Cortex of kidney (tissue), 1 donor: ENCODE results near the gene ANGPTL2.
"Not testable (repeated sequence)": the region's sequence is repeated elsewhere in the genome, so short reads cannot be mapped to it uniquely, and the experiment has no call there.

ENCODE experiments used
- DNase-seq: peaks from one replicate; lab custom pipeline; 2025; lab: John Stamatoyannopoulos, UW

ANGPTL2 gene, protein sequence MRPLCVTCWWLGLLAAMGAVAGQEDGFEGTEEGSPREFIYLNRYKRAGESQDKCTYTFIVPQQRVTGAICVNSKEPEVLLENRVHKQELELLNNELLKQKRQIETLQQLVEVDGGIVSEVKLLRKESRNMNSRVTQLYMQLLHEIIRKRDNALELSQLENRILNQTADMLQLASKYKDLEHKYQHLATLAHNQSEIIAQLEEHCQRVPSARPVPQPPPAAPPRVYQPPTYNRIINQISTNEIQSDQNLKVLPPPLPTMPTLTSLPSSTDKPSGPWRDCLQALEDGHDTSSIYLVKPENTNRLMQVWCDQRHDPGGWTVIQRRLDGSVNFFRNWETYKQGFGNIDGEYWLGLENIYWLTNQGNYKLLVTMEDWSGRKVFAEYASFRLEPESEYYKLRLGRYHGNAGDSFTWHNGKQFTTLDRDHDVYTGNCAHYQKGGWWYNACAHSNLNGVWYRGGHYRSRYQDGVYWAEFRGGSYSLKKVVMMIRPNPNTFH

GRCh38 chr9:127122176-127123063 lies at the start of gene ANGPTL2:
TSS of gene ANGPTL2 (minus strand) at chr9:127122635. CDS start at chr9:127108731, 13,904 bp downstream.
- no peak for DNase-seq

DNA sequence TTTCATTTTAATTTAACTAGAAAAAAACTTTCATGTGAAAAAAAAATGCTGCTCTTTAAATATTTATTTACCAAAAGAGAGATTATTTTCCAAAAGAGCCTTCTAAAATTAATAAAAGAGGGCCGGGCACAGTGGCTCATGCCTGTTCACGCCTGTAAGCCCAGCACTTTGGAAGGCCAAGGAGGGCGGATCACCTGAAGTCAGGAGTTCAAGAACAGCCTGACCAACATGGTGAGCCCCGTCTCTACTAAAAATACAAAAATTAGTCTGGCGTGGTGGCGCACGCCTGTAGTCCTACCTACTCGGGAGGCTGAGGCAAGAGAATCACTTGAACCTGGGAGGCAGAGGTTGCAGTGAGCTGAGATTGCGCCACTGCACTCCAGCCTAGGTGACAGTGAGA lies 48.9 kb upstream of the ANGPTL2 start:
- DNase-seq, result not testable (repeated sequence)

DNA sequence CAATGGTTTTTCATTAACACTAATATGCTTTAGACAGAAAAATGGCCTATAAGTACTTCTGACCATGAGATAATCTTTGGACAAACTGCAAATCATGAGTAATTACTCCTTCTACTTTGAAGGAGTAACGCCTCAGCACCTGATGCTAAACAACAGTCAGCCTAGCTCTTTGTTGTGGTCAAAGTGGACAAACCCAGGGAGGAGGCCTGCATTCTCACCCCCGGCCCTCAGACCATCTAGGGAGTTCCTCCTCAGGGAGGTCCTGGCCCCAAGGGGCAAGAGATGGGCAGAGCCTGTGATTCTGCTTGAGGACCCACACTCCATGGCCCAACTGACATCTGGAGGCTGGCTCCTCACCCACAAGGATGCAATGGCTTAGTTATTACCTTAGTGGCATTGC lies 48.2 kb upstream of the ANGPTL2 start:
- DNase-seq, result no peak

DNA sequence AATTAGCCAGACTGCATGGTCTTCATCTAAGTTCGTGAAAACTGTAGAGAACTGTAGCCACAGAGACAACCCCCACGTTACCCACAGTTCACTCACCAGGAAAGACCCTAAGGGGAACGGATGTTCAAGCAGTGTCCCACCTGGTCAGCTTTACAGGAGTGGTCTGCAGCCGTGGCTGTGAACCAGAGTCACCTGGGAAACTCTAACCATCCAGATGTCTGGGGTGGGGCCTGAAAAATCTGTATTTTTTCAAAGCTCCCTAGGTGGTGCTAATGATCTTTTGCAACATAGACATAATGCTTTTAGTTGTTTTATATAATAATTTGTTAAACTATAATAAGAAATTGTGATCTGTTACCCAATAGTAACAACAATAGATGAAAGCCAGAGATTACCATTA lies 47.7 kb upstream of the ANGPTL2 start:
- no peak for DNase-seq

DNA sequence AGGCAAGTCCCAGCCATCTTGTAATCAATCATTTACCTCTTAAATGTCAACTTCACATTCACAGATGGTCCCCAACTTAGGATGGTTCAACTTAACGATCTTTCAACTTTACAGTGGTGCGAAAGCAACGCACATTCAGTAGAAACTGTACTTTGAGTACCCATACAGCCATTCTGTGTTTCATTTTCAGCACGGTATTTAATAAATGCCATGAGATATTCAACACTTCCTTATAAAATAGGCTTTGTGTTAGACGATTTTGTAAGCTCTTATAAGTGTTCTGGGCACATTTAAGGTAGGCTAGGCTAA lies 47.1 kb upstream of the ANGPTL2 start:
- DNase-seq, result no peak

DNA sequence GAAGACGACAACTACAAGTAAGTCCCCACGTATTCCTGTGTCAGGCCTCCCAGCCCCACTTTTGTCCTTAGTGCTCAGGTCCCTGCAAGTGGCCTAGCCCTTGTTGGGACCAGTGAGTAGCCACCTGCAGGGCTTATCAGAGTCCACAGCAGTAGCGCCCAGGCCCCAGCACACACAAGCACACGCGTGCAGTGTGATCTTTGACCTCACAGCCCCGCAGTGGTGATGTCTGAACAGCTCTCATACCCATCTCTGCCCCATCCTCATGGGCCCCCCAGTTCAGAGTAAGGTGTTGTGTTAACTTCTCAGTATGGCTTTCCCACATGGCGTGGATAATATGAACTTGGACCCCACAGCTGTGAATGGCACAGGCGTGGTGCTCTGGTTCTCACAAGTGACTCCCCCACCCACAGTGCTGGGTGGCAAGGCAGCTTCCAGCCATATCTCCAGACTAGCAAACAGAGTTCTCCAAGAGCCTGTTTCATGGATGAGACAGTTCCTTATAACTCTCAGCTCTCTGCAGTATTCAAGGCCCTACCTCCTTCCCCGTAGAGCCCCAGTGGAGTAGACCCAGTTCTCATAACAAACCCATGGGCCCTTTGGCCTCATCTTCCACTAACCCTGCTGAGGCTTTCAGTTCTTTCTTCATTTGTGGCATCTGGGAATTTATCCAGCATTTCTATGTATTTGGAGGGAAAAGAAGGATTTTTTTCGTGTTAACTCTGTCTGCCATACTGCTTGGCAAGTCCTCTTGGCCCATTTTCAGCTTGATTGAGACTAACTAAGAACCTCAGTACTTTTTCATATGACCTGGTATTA lies 46.5 kb upstream of the ANGPTL2 start:
- DNase-seq, result no peak

DNA sequence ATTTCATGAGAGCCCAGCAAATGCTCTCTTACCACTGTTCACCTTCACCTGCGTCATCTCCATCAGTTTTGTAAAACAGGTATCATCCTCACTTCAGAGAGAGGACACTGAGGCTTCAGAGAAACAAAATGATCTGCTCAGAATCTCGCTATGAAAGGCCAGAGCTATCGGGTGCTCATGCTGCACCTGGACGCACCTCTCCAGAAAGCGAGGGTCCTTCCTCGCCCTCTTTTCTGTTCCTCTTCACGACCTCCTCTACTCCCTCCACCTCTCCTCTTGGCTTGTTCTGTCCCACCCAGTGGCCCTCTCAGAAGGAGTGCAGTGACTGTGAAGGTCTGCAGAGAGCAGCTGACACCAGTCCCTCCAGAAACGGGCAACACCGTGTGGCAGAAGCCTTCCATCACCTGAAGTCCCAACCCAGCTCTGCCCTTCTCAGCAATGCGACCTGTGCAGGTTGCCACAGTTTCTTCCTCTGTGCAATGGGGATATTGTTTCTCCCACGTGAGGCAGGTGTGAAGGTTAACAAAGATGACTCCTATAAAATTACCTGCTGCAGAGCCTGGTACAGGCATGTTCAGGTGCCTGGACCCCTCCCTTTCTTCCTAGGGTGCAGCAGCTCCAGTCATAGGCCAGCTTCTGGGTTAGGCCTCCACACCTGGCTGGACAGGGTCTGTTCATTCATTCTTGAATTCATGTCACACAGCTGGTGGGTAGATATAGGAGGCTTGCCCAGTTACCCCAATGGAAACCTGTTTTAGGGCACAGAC lies 45.3 kb upstream of the ANGPTL2 start:
- DNase-seq, result no peak

GRCh38 chr9:127166651-127167524 lies 44.5 kb upstream of the ANGPTL2 start:
- DNase-seq, result no peak

DNA sequence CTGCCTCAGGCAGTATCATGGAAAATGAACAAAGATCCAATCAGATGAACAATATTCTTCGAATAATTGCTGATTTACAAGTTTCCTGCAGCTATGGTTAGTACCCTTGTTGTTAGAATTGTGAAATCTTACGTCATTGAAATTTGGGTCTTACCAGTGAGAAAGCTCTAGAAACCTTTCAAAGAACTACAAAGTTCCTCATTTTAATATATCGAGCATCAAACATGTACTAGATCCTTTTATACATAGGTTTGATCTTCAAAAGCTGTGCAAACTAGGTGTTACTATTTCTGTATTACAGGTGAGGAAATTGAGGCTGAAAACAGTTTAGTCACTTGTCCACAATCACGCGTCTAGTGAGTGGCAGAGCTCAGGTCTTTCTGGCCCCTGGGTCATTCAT lies 43.7 kb upstream of the ANGPTL2 start:
- DNase-seq, result no peak

DNA sequence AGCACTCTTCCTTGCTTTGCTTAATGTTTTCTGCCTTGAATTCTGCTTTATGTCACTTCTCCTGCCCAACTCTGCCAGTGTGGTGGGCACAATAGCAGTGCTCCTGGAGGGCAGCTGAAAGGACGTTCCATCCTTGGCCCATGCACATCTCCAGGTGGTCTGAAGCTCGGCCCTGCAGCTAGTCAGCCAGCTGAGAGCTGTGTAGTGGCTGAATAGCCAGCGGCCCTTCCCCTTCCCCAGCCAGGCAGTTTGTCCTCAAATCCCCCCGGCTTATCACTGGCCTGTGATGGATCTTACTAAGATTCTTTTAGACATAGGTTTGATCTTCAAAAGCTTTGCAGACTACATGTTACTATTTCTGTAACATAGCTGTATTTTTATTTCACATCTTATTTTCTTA lies 42.7 kb upstream of the ANGPTL2 start:
- no peak for DNase-seq

DNA sequence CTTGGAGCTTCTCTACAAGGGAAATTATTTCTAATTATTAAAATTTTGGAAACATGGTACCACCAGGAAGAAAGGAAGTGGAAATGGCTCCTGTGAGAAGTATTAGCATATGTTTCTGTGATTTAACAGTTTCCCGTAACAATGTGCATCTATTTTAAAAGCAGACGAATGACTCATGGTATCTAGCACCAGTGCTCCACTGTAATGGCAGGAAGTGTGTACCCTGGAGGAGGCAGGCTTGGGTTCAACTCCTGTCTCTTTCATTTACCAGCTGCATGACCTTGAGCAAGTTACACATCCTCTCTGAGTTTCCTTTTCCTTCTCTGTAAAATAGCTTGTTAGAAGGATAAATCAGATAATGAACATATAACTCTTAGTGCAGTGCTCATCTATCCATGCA lies 41.0 kb upstream of the ANGPTL2 start:
- DNase-seq, result no peak

DNA sequence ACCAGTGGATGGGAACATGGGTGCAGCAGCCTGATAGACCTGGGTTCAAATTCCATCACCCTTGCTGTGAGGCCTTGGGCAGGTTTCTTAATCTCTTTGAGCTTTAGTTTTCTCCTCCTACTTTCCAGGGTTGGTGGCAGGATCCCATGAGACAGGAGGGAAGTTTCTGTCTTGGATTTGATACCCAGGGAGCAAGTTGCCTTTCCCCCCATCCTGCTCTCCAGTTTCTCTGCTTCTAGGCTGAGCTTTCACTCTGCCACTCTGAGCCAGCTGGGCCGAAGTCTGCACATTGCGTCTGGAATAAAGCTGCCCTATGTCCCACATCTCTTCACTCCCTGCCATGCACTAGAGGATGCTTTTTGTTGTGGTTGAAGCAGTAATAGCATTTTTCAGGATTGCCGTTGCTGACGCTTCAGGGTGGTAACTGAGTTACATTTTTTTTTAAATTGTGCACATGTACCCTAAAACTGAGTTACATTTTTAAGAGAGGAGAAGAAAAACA lies 40.5 kb upstream of the ANGPTL2 start:
- no peak for DNase-seq

DNA sequence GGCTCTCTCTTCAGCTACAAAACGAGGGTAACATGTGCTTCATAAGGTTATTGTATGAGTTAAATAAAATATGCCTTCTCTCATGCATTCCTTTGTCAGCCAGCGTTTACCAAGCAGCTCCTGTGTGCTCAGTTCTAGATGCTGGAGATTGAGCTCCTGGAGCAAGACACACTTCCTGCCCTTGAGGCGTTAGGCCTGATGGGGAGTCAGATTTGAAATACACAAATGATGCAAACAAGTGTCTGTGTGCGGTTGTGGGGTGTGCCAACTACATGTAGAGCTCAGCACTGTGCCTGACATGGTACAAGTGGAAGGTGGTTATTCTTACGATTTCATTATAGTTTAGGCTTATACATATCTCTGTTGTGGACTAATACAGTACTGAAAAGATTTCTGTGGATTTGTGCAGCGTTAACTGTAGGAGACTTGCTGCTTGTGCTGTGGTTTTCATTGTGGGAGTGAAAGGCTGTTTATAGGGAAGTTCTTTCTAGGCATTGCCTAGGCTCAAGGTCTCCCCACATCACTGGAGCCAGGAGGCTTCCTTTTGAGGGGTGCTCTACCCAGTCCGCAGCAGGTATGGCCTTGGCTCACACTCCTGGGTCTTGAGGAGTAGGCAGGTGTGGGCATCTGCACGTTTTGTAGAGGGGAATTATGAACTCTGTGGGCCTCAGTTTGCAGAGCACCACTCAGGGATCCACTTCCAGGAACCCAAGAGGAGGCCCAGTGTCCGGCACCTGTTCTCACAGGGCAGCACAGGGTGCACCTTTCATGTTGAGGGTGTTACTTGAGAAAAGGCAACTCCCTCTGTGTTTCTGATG lies 39.8 kb upstream of the ANGPTL2 start:
- no peak for DNase-seq

DNA sequence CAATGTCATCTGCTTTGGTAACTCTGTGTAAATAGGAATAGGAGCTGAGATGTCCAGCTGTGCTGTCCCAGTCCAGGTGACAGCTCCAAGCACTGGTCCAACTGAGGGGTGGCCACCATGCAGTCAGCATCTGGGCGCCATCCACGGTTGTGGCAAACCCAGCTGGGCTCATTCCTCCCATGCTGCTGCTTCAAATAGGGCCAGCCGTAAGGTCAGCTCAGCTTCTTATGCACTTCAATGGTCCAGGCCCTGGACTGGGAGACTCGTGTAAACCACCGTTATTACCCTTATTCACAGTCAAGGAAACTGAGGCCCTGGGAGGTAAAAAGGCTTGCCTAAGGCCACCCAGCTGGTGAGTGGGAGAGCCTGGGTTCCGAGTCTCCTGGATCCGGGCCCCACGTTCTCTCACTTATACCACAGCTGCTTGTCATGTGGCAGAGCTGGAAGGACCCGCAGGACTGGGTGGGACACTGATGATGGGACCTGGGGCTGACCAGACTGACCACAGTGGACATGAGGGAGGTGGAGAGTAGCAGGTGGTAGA lies 38.7 kb upstream of the ANGPTL2 start:
- DNase-seq, result no peak

GRCh38 chr9:127159949-127160610 lies 37.6 kb upstream of the ANGPTL2 start:
- DNase-seq, result no peak

GRCh38 chr9:127159325-127159801 lies 36.9 kb upstream of the ANGPTL2 start:
- no peak for DNase-seq

- no peak for DNase-seq
Measured at GRCh38 chr9:127158786-127159324, 36.4 kb upstream of the ANGPTL2 start.

DNA sequence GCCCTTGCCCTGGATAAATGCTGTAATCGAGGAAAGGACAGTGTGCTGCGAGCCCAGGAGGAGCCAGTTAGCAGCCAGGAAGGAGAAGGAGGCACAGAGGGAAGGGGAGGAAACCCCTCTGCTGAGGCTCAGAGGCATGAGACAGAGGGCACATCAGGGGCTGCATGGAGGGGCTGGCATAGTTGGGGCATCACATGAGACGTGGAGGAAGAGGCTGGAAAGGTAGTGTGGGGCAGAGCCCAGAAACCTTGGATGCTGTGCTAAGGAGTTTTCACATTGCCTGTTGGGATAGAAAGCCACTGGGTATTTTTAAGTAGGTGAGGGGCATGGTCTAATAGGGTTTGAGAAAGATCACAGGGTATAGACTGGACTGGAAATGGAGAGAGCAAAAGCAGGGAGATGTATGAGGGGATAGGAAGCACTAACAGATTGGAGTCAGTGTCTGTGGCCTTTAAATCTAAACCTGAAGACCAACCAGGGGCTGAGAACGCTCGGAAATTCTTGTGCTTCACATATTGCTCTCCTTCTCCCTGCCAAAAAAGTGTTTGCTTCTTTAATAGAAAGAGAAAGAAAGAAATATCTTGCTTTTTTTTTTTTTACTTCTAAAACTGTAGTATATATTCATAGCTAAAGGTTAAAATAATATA lies 33.0 kb upstream of the ANGPTL2 start:
- no peak for DNase-seq
